ENCODE results near the gene SPTBN4.

DNA sequence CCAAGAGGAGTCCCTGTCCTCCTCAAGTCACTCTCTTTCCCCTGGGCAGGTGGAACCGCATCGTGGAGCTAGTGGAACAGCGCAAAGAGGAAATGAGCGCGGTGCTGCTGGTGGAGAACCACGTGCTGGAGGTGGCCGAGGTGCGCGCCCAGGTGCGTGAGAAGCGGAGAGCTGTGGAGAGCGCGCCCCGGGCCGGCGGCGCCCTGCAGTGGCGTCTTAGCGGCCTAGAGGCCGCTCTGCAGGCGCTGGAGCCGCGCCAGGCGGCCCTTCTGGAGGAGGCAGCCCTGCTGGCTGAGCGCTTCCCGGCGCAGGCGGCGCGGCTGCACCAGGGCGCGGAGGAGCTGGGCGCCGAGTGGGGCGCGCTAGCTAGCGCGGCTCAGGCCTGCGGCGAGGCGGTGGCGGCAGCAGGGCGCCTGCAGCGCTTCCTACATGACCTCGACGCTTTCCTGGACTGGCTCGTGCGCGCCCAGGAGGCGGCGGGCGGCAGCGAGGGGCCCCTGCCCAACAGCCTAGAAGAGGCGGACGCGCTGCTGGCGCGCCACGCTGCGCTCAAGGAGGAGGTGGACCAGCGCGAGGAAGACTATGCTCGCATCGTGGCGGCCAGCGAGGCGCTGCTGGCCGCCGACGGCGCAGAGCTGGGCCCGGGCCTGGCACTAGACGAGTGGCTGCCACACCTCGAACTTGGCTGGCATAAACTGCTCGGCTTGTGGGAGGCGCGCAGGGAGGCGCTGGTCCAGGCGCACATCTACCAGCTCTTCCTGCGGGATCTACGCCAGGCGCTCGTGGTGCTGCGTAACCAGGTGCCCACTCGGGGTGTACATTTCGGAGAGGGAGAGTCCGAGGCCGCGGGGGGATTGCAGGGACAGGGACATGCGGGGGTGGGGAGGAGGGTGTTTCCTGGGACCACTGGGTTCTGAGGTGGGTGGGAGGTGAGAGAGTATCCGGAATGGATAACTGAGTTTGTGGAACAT, 52.8 kb downstream of the SPTBN4 start:
- TF ChIP-seq CTCF (conservative IDR thresholded peaks at IDR 0.05 in 1 of 2, IDR thresholded peaks at IDR 0.05 in 1 of 2; ENCODE audit: low read depth in 1 of 2, low read length in 2 of 2) (peak in 1 of 2 donors; percentile 6), EZH2 (IDR thresholded peaks at IDR 0.05; ENCODE audit: low read length, missing control alignments) (no peak)

Data from fibroblast of lung (primary cell).